ENCODE results near the gene CPA4. TPM values are rescaled to one million over a fixed set of nuclear protein-coding genes. Genes with fewer than 3 reads are reported as not detected.

CPA4 gene
- total RNA-seq, 1 donor from 2014 or later = 10.3 TPM

DNA sequence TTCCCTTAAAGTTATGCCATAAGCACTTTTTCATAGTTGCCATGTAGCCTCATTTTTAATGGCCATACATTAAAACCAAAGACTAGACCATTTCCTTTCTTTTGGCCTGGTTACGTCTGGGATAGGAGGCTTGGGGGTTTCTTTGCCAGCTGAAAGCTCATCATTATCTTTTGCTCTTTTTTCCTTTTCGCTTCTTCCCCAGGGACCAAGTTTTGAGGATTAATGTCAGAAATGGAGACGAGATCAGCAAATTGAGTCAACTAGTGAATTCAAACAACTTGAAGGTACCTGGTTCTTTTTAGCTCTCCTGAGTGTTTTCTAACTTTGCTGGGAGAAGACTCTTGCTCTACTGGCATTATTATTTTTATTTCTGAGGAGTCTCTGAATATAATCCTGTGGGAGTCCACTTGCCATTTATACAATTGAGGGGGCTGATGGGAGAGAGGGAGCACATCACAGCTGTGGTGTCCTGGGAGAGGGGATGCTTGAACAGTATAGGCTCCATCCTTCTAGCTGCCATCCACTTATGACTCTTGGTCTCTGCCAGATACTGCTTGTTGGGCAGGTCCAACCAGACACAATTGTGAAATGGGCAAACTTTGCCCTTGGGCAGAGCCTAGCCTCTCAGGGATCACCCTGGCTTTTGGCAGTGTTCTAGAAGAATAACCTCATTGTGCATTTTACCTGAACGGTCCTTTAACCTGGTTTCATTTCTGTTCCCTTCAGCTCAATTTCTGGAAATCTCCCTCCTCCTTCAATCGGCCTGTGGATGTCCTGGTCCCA, 5.8 kb downstream of the CPA4 start:
- no peaks in the 10 kb centered on the region for H3K9me3 Mint-ChIP-seq (ENCODE audit: low read depth)
- TF ChIP-seq, protein P1, sequence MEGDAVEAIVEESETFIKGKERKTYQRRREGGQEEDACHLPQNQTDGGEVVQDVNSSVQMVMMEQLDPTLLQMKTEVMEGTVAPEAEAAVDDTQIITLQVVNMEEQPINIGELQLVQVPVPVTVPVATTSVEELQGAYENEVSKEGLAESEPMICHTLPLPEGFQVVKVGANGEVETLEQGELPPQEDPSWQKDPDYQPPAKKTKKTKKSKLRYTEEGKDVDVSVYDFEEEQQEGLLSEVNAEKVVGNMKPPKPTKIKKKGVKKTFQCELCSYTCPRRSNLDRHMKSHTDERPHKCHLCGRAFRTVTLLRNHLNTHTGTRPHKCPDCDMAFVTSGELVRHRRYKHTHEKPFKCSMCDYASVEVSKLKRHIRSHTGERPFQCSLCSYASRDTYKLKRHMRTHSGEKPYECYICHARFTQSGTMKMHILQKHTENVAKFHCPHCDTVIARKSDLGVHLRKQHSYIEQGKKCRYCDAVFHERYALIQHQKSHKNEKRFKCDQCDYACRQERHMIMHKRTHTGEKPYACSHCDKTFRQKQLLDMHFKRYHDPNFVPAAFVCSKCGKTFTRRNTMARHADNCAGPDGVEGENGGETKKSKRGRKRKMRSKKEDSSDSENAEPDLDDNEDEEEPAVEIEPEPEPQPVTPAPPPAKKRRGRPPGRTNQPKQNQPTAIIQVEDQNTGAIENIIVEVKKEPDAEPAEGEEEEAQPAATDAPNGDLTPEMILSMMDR (IDR thresholded peaks at IDR 0.05) = no peak
- no peaks in the 10 kb centered on the region for H3K27me3 Mint-ChIP-seq (ENCODE audit: low read depth)
- H3K27ac Mint-ChIP-seq (ENCODE audit: unreplicated experiment) = no peak overlapping the region
- no peak for DNase-seq (ENCODE audit: low spot score)
- peaks cover 21% of the 10 kb centered on the region for H3K4me1 Mint-ChIP-seq (ENCODE audit: low read depth)
- no peaks in the 10 kb centered on the region for H3K36me3 Mint-ChIP-seq (ENCODE audit: low read depth)
- H3K4me3 Mint-ChIP-seq (ENCODE audit: unreplicated experiment) = no peak overlapping the region

DNA sequence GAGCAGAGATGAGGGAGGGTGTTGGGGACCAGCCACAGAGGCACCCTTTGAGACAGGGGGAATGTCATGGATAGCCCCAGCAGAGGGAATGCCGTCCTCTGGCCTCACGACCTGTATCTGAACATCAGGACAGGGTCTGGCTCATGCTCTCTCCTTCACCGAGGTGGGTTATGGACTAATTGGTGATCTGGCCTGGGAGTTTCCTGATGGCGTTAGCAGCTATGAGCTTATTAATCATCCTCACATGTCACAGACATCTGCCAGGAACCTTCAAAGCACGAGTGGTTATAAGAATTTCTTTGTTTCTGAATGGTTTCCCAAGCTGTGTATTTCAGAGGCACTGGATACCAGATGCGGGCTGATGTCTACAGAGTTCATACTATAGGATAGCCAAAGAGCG, 6.9 kb downstream of the CPA4 start:
- no peaks in the 10 kb centered on the region for H3K36me3 Mint-ChIP-seq (ENCODE audit: low read depth)
- no peak overlapping the region for H3K27ac Mint-ChIP-seq (ENCODE audit: unreplicated experiment)
- no peaks in the 10 kb centered on the region for H3K27me3 Mint-ChIP-seq (ENCODE audit: low read depth)
- H3K4me1 Mint-ChIP-seq (ENCODE audit: low read depth) = peaks cover 10% of the 10 kb centered on the region
- TF ChIP-seq, protein P1 (IDR thresholded peaks at IDR 0.05) = no peak
- no peaks in the 10 kb centered on the region for H3K9me3 Mint-ChIP-seq (ENCODE audit: low read depth)
- no peak overlapping the region for H3K4me3 Mint-ChIP-seq (ENCODE audit: unreplicated experiment)
- no peak for DNase-seq (ENCODE audit: low spot score)

DNA sequence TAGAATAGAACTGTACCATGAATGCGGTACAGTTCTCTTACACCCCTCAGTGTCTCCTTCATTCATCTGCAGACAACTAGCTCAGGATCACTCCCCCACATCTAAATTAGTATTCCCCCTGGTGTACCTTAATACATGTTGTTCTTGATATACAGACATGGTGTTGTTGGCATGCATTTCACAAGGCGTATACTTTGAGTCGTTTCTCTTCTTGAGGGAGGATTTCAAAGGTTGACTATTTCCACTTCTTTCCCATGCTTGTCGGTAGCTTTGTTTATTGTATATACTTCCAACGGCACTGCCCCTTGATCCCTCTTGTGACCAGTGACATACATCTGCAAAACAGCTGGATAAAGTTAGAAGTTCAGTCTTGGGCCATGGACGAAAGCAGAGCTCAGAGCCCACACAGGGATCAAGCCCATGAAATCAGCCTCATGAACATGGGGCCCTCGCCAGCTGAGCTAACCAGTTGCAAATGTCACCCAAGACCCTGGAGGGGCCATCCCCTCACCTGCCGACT, 8.6 kb downstream of the CPA4 start:
- no peak overlapping the region for H3K4me3 Mint-ChIP-seq (ENCODE audit: unreplicated experiment)
- H3K27me3 Mint-ChIP-seq (ENCODE audit: low read depth) = no peaks in the 10 kb centered on the region
- H3K36me3 Mint-ChIP-seq (ENCODE audit: low read depth) = no peaks in the 10 kb centered on the region
- no peak for DNase-seq (ENCODE audit: low spot score)
- H3K9me3 Mint-ChIP-seq (ENCODE audit: low read depth) = no peaks in the 10 kb centered on the region
- H3K27ac Mint-ChIP-seq (ENCODE audit: unreplicated experiment) = no peak overlapping the region
- TF ChIP-seq, protein P1 (IDR thresholded peaks at IDR 0.05) = no peak
- peaks cover 4% of the 10 kb centered on the region for H3K4me1 Mint-ChIP-seq (ENCODE audit: low read depth)

DNA sequence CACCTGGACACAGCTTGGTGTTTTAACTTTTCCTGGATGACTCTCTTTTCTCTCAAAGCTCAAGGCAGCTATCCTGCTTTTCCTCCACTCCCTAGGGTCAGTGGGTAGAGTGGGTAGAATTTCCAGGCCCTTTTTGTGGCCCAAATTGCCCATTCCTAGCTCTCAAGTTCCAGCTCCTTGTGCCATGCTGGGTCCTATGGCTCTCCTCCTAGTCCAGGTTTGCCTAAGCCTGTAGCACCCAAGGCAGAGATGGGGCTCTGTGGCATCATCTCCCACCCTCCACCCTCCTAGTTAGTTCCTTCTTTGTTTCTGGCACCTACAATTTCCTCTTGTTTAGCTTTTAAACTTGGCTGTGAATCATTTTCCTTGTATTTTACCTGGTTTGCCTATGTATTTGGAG, 9.7 kb downstream of the CPA4 start:
- no peaks in the 10 kb centered on the region for H3K9me3 Mint-ChIP-seq (ENCODE audit: low read depth)
- no peak for DNase-seq (ENCODE audit: low spot score)
- H3K4me1 Mint-ChIP-seq (ENCODE audit: low read depth) = peaks cover 4% of the 10 kb centered on the region
- H3K36me3 Mint-ChIP-seq (ENCODE audit: low read depth) = no peaks in the 10 kb centered on the region
- TF ChIP-seq, protein P1 (IDR thresholded peaks at IDR 0.05) = no peak
- H3K27ac Mint-ChIP-seq (ENCODE audit: unreplicated experiment) = no peak overlapping the region
- H3K4me3 Mint-ChIP-seq (ENCODE audit: unreplicated experiment) = no peak overlapping the region
- H3K27me3 Mint-ChIP-seq (ENCODE audit: low read depth) = no peaks in the 10 kb centered on the region

DNA sequence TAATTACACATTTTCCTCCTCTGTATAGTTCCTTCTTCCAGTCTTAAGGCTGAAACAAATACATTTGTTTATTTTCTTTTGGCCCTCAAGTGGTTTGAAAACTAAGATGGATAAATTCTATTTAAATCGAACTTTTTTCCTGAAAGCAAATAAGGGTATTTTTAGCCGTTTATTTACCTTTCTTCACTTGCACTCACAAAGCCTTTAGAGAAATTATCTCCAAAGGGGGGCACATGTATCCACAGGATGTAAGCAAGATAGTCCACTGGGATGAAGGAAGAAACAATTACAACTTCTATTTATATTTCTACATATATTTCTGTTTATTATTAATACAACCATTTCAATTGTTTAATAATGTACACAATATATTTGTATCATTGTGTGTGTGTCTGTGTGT, 10.2 kb downstream of the CPA4 start:
- TF ChIP-seq, protein P1 (IDR thresholded peaks at IDR 0.05) = no peak
- no peaks in the 10 kb centered on the region for H3K36me3 Mint-ChIP-seq (ENCODE audit: low read depth)
- no peaks in the 10 kb centered on the region for H3K9me3 Mint-ChIP-seq (ENCODE audit: low read depth)
- no peak for DNase-seq (ENCODE audit: low spot score)
- no peak overlapping the region for H3K27ac Mint-ChIP-seq (ENCODE audit: unreplicated experiment)
- H3K4me3 Mint-ChIP-seq (ENCODE audit: unreplicated experiment) = no peak overlapping the region
- no peaks in the 10 kb centered on the region for H3K27me3 Mint-ChIP-seq (ENCODE audit: low read depth)
- H3K4me1 Mint-ChIP-seq (ENCODE audit: low read depth) = peaks cover 4% of the 10 kb centered on the region
